ENCODE data around the gene HJURP.

Gene HJURP

GRCh38 chr2:233814056-233814835 lies 40.1 kb downstream of the HJURP start:
- DNase-seq (ENCODE audit: low spot score), result no peak

- no peak for DNase-seq (ENCODE audit: low spot score)
These were observed 40.9 kb downstream of the HJURP start for GRCh38 chr2:233813236-233814055.

- DNase-seq (ENCODE audit: low spot score), result no peak
These were observed 42.6 kb downstream of the HJURP start for GRCh38 chr2:233811732-233812131.

GRCh38 chr2:233811087-233811486 lies 43.2 kb downstream of the HJURP start:
- DNase-seq (ENCODE audit: low spot score), result no peak

- DNase-seq (ENCODE audit: low spot score), result no peak
These were observed 44.0 kb downstream of the HJURP start for GRCh38 chr2:233810385-233810784.

GRCh38 chr2:233807966-233808935 lies 46.1 kb downstream of the HJURP start:
- DNase-seq (ENCODE audit: low spot score), result no peak

GRCh38 chr2:233807215-233807865 lies 47.0 kb downstream of the HJURP start:
- no peak for DNase-seq (ENCODE audit: low spot score)

GRCh38 chr2:233803994-233804393 lies 50.3 kb downstream of the HJURP start:
- no peak for DNase-seq (ENCODE audit: low spot score)

GRCh38 chr2:233803292-233803911 lies 50.9 kb downstream of the HJURP start:
- DNase-seq (ENCODE audit: low spot score), result no peak

GRCh38 chr2:233802132-233802815 lies 52.1 kb downstream of the HJURP start:
- DNase-seq (ENCODE audit: low spot score), result no peak

GRCh38 chr2:233801357-233802131 lies 52.8 kb downstream of the HJURP start:
- no peak for DNase-seq (ENCODE audit: low spot score)

- DNase-seq (ENCODE audit: low spot score), result no peak
These were observed 54.1 kb downstream of the HJURP start for GRCh38 chr2:233800208-233800607.

- no peak for DNase-seq (ENCODE audit: low spot score)
These were observed 54.6 kb downstream of the HJURP start for GRCh38 chr2:233799716-233800115.

GRCh38 chr2:233799087-233799665 lies 55.2 kb downstream of the HJURP start:
- no peak for DNase-seq (ENCODE audit: low spot score)

GRCh38 chr2:233798335-233799086 lies 55.8 kb downstream of the HJURP start:
- no peak for DNase-seq (ENCODE audit: low spot score)

GRCh38 chr2:233796254-233796653 lies 58.1 kb downstream of the HJURP start:
- DNase-seq (ENCODE audit: low spot score), result no peak

- no peak for DNase-seq (ENCODE audit: low spot score)
These were observed 58.6 kb downstream of the HJURP start for GRCh38 chr2:233795735-233796171.

GRCh38 chr2:233794128-233794658 lies 60.1 kb downstream of the HJURP start:
- no peak for DNase-seq (ENCODE audit: low spot score)

All from GM03348 (cell line).